ENCODE data around the gene SLC2A1.

Gene SLC2A1

GRCh38 chr1:42979896-42980800 lies 21.5 kb upstream of the SLC2A1 start:
- DNase-seq, result no peak

- DNase-seq, result no peak
These were observed 20.4 kb upstream of the SLC2A1 start for GRCh38 chr1:42979036-42979430.

- no peak for DNase-seq
These were observed 19.8 kb upstream of the SLC2A1 start for GRCh38 chr1:42978317-42979035.

- DNase-seq, result no peak
These were observed 19.0 kb upstream of the SLC2A1 start for GRCh38 chr1:42977653-42978052.

- no peak for DNase-seq
These were observed 17.0 kb upstream of the SLC2A1 start for GRCh38 chr1:42975561-42976225.

GRCh38 chr1:42974767-42975437 lies 16.2 kb upstream of the SLC2A1 start:
- DNase-seq, result no peak

- no peak for DNase-seq
These were observed 15.1 kb upstream of the SLC2A1 start for GRCh38 chr1:42973799-42974198.

GRCh38 chr1:42973286-42973685 lies 14.6 kb upstream of the SLC2A1 start:
- DNase-seq, result no peak

- DNase-seq, result no peak
These were observed 13.2 kb upstream of the SLC2A1 start for GRCh38 chr1:42971841-42972291.

- no peak for DNase-seq
These were observed 11.5 kb upstream of the SLC2A1 start for GRCh38 chr1:42970143-42970542.

- no peak for DNase-seq
These were observed 10.0 kb upstream of the SLC2A1 start for GRCh38 chr1:42968654-42969053.

GRCh38 chr1:42966688-42967612 lies 8.3 kb upstream of the SLC2A1 start:
- DNase-seq, result peak in 11 of 51 donors; percentile 17 to 73 (median 36)

GRCh38 chr1:42965378-42965777 lies 6.7 kb upstream of the SLC2A1 start:
- DNase-seq, result no peak

- DNase-seq, result no peak
These were observed 5.6 kb upstream of the SLC2A1 start for GRCh38 chr1:42964044-42964812.

- no peak for DNase-seq
These were observed 4.8 kb upstream of the SLC2A1 start for GRCh38 chr1:42963378-42964043.

- DNase-seq, result peak in 13 of 51 donors; percentile 13 to 51 (median 36)
These were observed 4.1 kb upstream of the SLC2A1 start for GRCh38 chr1:42962641-42963377.

GRCh38 chr1:42961312-42962091 lies 2.8 kb upstream of the SLC2A1 start:
- peak in 39 of 51 donors; percentile 18 to 84 (median 52) for DNase-seq

Data from hypothalamus (tissue), 51 donors.